Loucy (cell line): ENCODE results near the gene NAXD.

ENCODE experiments used
- H2AFZ ChIP-seq: fragments of 200-600 bp; sonication (generic); 2 replicates; pipeline ENCODE4 v1.6.0; 2016; ENCODE audit warnings: antibody characterized with exemption, mild to moderate bottlenecking, low read length, moderate library complexity
- H3F3A ChIP-seq: fragments of 200-600 bp; 2 replicates; pipeline ENCODE4 v1.6.0; 2016; ENCODE audit warnings: antibody characterized with exemption, low read depth, mild to moderate bottlenecking
- H3K27me3 ChIP-seq: fragments of 200-600 bp; sonication (generic); 2 replicates; pipeline ENCODE4 v1.6.1; 2014; ENCODE audit warnings: low read length, mild to moderate bottlenecking; ENCODE audit not compliant: insufficient read depth, poor library complexity, severe bottlenecking
- H3K36me3 ChIP-seq: fragments of 200-600 bp; sonication (generic); 2 replicates; pipeline ENCODE4 v1.6.1; 2016; ENCODE audit warnings: low read length; ENCODE audit not compliant: insufficient read depth
- H3K4me1 ChIP-seq: fragments of 200-600 bp; sonication (generic); 2 replicates; pipeline ENCODE4 v1.5.1; 2014; ENCODE audit warnings: low read length, mild to moderate bottlenecking; ENCODE audit not compliant: insufficient read depth, poor library complexity, severe bottlenecking
- H3K4me2 ChIP-seq: fragments of 200-600 bp; sonication (generic); 2 replicates; pipeline ENCODE4 v1.6.0; 2014; ENCODE audit warnings: antibody characterized with exemption, low read length, low read depth, mild to moderate bottlenecking; ENCODE audit not compliant: poor library complexity, severe bottlenecking
- H3K4me3 ChIP-seq: fragments of 200-600 bp; sonication (generic); 2 replicates; pipeline ENCODE4 v1.5.1; 2014; ENCODE audit warnings: low read length, mild to moderate bottlenecking, mixed read lengths; ENCODE audit not compliant: poor library complexity, severe bottlenecking
- H3K79me2 ChIP-seq: fragments of 200-600 bp; sonication (generic); 2 replicates; pipeline ENCODE4 v1.6.1; 2014; ENCODE audit warnings: low read length; ENCODE audit not compliant: insufficient read depth
- H3K9ac ChIP-seq: fragments of 200-600 bp; sonication (generic); 2 replicates; pipeline ENCODE4 v1.6.0; 2014; ENCODE audit warnings: mild to moderate bottlenecking, low read depth, low read length, moderate library complexity; ENCODE audit not compliant: poor library complexity, severe bottlenecking
- H3K9me2 ChIP-seq: fragments of 200-600 bp; sonication (generic); replicated peaks from 2 replicates; pipeline ENCODE4 v1.6.1; 2016; ENCODE audit warnings: low read depth, low read length, mixed read lengths
- H3K9me3 ChIP-seq: fragments of 200-600 bp; sonication (generic); 2 replicates; pipeline ENCODE4 v1.6.1; 2014; ENCODE audit warnings: mild to moderate bottlenecking, antibody characterized with exemption, low read length, low read depth; ENCODE audit not compliant: insufficient read depth
- H4K20me1 ChIP-seq: fragments of 200-600 bp; sonication (generic); 2 replicates; pipeline ENCODE4 v1.6.0; 2014; ENCODE audit warnings: antibody characterized with exemption, low read length, mild to moderate bottlenecking; ENCODE audit not compliant: insufficient read depth, poor library complexity, severe bottlenecking
- CTCF ChIP-seq: fragments of 200-600 bp; sonication (generic); conservative IDR thresholded peaks from 2 replicates; pipeline ENCODE4 v1.5.1; 2014; ENCODE audit warnings: mild to moderate bottlenecking, antibody characterized with exemption, low read length
- EZH2phosphoT487 ChIP-seq: fragments of 200-600 bp; IDR thresholded peaks from 2 replicates; pipeline ENCODE4 v1.6.1; 2018; ENCODE audit warnings: antibody characterized with exemption, mild to moderate bottlenecking, moderate library complexity, borderline replicate concordance

Gene NAXD

GRCh38 chr13:110662777-110663443 is 47.6 kb downstream of the NAXD start:
- H3K9me2 ChIP-seq, result no peaks in the 10 kb centered on the region
- peaks cover 3% of the 10 kb centered on the region for H4K20me1 ChIP-seq
- no peak overlapping the region for H3K9ac ChIP-seq
- no peaks in the 10 kb centered on the region for H3F3A ChIP-seq
- H3K4me1 ChIP-seq, result peaks cover 4% of the 10 kb centered on the region
- H2AFZ ChIP-seq, result no peak overlapping the region
- no peaks in the 10 kb centered on the region for H3K27me3 ChIP-seq
- no peaks in the 10 kb centered on the region for H3K79me2 ChIP-seq
- no peak overlapping the region for H3K4me3 ChIP-seq
- peaks cover 79% of the 10 kb centered on the region; the same call in 1 of the 2 replicates for H3K36me3 ChIP-seq
- no peaks in the 10 kb centered on the region; the same call in 1 of the 2 replicates for H3K9me3 ChIP-seq
- TF ChIP-seq CTCF (no peak), EZH2phosphoT487 (no peak)
- H3K4me2 ChIP-seq, result no peak overlapping the region

GRCh38 chr13:110663491-110663890 is 48.1 kb downstream of the NAXD start:
- Histone ChIP-seq H2AFZ (no peak overlapping the region), H3K4me2 (no peak overlapping the region), H3K4me1 (no peaks in the 10 kb centered on the region), H3K79me2 (no peaks in the 10 kb centered on the region), H3F3A (no peaks in the 10 kb centered on the region), H3K9me2 (no peaks in the 10 kb centered on the region), H4K20me1 (no peaks in the 10 kb centered on the region), H3K36me3 (peaks cover 81% of the 10 kb centered on the region; the same call in 1 of the 2 replicates), H3K4me3 (no peak overlapping the region), H3K27me3 (no peaks in the 10 kb centered on the region), H3K9ac (no peak overlapping the region), H3K9me3 (no peaks in the 10 kb centered on the region; the same call in 1 of the 2 replicates)
- no peak for TF ChIP-seq EZH2phosphoT487
- TF ChIP-seq CTCF, result no peak

- no peaks in the 10 kb centered on the region for H3K27me3 ChIP-seq
- no peaks in the 10 kb centered on the region for H3K9me2 ChIP-seq
- no peaks in the 10 kb centered on the region; the same call in 1 of the 2 replicates for H3K9me3 ChIP-seq
- H3K4me1 ChIP-seq, result no peaks in the 10 kb centered on the region
- H4K20me1 ChIP-seq, result no peaks in the 10 kb centered on the region
- H3K4me3 ChIP-seq, result no peak overlapping the region
- H3K79me2 ChIP-seq, result no peaks in the 10 kb centered on the region
- H3K4me2 ChIP-seq, result no peak overlapping the region
- H2AFZ ChIP-seq, result no peak overlapping the region
- H3K36me3 ChIP-seq, result peaks cover 85% of the 10 kb centered on the region; the same call in 1 of the 2 replicates
- no peaks in the 10 kb centered on the region for H3F3A ChIP-seq
- H3K9ac ChIP-seq, result no peak overlapping the region
- TF ChIP-seq CTCF (no peak), EZH2phosphoT487 (no peak)
Measured at GRCh38 chr13:110664041-110664440, 48.7 kb downstream of the NAXD start.
